Stimulated activated CD8-positive, alpha-beta memory T cell treated with anti-CD3 and anti-CD28 coated beads, Interleukin-15, amount 100 ng/mL, for 1 hour (primary cell): ENCODE results near the gene RAB43.
"Not testable (repeated sequence)": the region's sequence is repeated elsewhere in the genome, so short reads cannot be mapped to it uniquely, and the experiment has no call there.

ENCODE experiments used
- DNase-seq: peaks from one replicate; pipeline ENCODE4 v3.0.0-alpha.2; 2020; ENCODE audit warnings: low read depth

The RAB43 gene

GRCh38 chr3:129121016-129121791, 400 bp downstream of the RAB43 start:
- DNase-seq = no peak

GRCh38 chr3:129120254-129121004, 1.2 kb downstream of the RAB43 start:
- DNase-seq = peak; percentile 77

GRCh38 chr3:129119365-129120100, 2.1 kb downstream of the RAB43 start:
- DNase-seq = no peak

- DNase-seq = no peak
Measured at GRCh38 chr3:129118745-129119144, 2.9 kb downstream of the RAB43 start.

- no peak for DNase-seq
Measured at GRCh38 chr3:129117134-129117533, 4.5 kb downstream of the RAB43 start.

- DNase-seq = no peak
Measured at GRCh38 chr3:129116482-129116946, 5.1 kb downstream of the RAB43 start.

GRCh38 chr3:129114455-129114854, 7.1 kb downstream of the RAB43 start:
- DNase-seq = no peak

- DNase-seq = no peak
Measured at GRCh38 chr3:129112308-129113052, 9.1 kb downstream of the RAB43 start.

- DNase-seq = not testable (repeated sequence)
Measured at GRCh38 chr3:129111076-129111780, 10.4 kb downstream of the RAB43 start.

GRCh38 chr3:129107793-129108192, 13.8 kb downstream of the RAB43 start:
- DNase-seq = no peak

GRCh38 chr3:129106866-129107565, 14.6 kb downstream of the RAB43 start:
- DNase-seq = no peak

- no peak for DNase-seq
Measured at GRCh38 chr3:129106320-129106719, 15.3 kb downstream of the RAB43 start.

- no peak for DNase-seq
Measured at GRCh38 chr3:129105862-129106261, 15.7 kb downstream of the RAB43 start.

- no peak for DNase-seq
Measured at GRCh38 chr3:129104498-129105079, 17.0 kb downstream of the RAB43 start.

GRCh38 chr3:129104051-129104450, 17.6 kb downstream of the RAB43 start:
- no peak for DNase-seq

- DNase-seq = no peak
Measured at GRCh38 chr3:129103296-129103695, 18.3 kb downstream of the RAB43 start.

- no peak for DNase-seq
Measured at GRCh38 chr3:129101370-129102138, 20.1 kb downstream of the RAB43 start.

- no peak for DNase-seq
Measured at GRCh38 chr3:129100274-129100673, 21.3 kb downstream of the RAB43 start.

GRCh38 chr3:129095285-129095684, 26.3 kb downstream of the RAB43 start:
- DNase-seq = no peak
